ENCODE data around the gene SPECC1L. TPM values are rescaled to one million over a fixed set of nuclear protein-coding genes. Genes with fewer than 3 reads are reported as not detected.

Gene SPECC1L
- total and polyA plus RNA-seq, 2 experiments from 2014 or later: 21.1 to 34.0 TPM

DNA sequence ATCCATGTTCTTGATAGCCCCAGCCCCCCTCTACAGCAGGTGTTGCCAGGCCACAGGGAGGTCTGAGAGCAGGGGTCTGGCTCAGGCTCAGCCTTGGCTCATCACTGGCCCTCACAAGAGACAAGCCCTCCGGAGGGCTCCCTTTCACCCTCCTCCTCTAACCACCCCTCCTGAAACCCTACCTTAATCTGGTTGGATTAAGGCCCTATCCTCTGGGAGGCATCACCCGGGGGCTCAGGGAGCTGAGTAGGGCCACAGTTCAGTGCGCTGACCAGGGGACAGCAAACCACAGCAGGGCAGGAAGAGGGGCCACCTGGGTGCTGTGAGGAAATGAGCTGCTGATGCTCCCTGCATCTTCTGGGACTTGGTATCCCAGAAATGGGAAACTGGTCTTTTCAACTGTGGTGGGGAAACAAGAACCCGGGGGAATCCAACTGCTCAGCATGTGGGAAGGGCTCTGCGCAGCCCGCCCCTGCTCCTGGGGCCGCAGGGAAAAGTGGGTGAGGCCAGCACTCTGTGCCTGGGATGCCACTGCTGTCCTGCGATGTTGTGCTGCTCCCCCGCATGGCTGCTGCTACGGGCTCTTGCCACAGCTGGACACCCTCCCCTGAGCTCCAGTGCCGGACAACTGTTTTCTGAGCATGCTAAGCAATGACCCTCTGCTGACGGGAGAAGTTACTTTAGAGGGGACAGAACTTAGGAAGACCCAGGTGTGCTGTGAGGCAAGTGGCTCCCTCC is 174.3 kb downstream of the SPECC1L start:
- no peaks in the 10 kb centered on the region for H4K20me1 ChIP-seq (ENCODE audit: insufficient read depth)
- H3K36me3 ChIP-seq (ENCODE audit: low read depth): no peaks in the 10 kb centered on the region
- no peak for TF ChIP-seq EZH2 (IDR thresholded peaks at IDR 0.05; ENCODE audit: insufficient read depth, poor library complexity, severe bottlenecking)
- no peak for TF ChIP-seq EZH2phosphoT487 (IDR thresholded peaks at IDR 0.05; ENCODE audit: insufficient read depth, low read depth)
- no peak for DNase-seq
- H2AFZ ChIP-seq: no peak overlapping the region
- WGBS, 2 experiments (ENCODE audit: low coverage in 1 of 2, low lambda C conversion rate in 2 of 2, missing lambda C conversion rate in 2 of 2): 93 to 97% methylated on average over 12 of the region's 12 CpGs
- no peak overlapping the region for H3K4me3 ChIP-seq
- H3K9ac ChIP-seq: no peak overlapping the region
- no peaks in the 10 kb centered on the region for H3K9me2 ChIP-seq (ENCODE audit: insufficient read depth)
- H3K79me2 ChIP-seq (ENCODE audit: insufficient read depth): no peaks in the 10 kb centered on the region
- peaks cover 3% of the 10 kb centered on the region; the same call in 1 of the 2 replicates for H3K4me1 ChIP-seq (ENCODE audit: insufficient read depth)
- in situ Hi-C loops (cut with MboI): no loop called here
- no peaks in the 10 kb centered on the region for H3K9me3 ChIP-seq (ENCODE audit: low read depth)
- H3K27me3 ChIP-seq (replicated peaks; ENCODE audit: insufficient read depth): no peaks in the 10 kb centered on the region
- no peak overlapping the region for H3K4me2 ChIP-seq (ENCODE audit: unreplicated experiment)
- no peak overlapping the region for H3K27ac ChIP-seq
- H3F3A ChIP-seq (ENCODE audit: insufficient read depth): no peaks in the 10 kb centered on the region

DNA sequence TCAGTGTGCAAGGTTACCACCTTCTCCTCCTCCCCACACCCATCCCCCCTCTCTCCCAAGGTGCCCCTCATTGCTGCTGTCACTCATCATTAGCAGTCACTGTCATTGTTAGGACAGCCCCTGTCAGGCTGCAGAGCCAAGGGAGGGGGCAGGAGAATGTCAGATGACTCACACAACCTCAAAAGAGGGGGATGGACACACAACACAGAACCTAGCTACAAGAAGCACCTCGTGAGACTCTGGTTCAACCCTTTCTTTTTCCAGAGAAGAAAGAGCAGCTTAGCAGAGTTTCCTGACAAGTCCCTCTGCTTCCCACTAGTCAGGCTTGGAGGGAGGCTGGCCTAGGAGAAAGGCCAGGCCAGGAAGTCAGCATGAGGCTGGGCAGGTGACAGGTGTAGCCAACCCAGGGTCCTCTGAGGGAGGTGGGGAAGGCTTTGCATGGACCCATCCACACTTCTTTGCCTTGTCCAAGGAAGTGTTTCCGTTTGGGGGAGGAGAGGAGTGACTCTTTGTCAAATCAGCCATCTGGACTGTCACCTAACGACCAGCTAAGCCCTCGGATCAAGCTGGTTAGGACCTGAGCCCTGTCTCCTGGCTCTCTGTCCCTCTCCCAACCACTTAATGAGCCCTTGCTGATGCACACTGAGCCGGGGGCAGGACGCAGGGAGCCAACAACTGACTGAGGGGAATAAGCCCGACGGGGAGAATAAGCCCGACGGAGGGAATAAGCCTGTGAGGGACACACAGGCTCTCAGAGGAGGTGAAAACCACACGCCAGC is 175.0 kb downstream of the SPECC1L start:
- Histone ChIP-seq H3K9me3 (ENCODE audit: low read depth) (no peaks in the 10 kb centered on the region), H3K27me3 (replicated peaks; ENCODE audit: insufficient read depth) (no peaks in the 10 kb centered on the region), H3F3A (ENCODE audit: insufficient read depth) (no peaks in the 10 kb centered on the region), H3K9me2 (ENCODE audit: insufficient read depth) (no peaks in the 10 kb centered on the region), H3K9ac (no peak overlapping the region), H3K36me3 (ENCODE audit: low read depth) (no peaks in the 10 kb centered on the region), H3K27ac (no peak overlapping the region), H3K4me1 (ENCODE audit: insufficient read depth) (peaks cover 3% of the 10 kb centered on the region; the same call in 1 of the 2 replicates), H3K79me2 (ENCODE audit: insufficient read depth) (no peaks in the 10 kb centered on the region), H4K20me1 (ENCODE audit: insufficient read depth) (no peaks in the 10 kb centered on the region), H3K4me2 (ENCODE audit: unreplicated experiment) (no peak overlapping the region), H3K4me3 (no peak overlapping the region), H2AFZ (no peak overlapping the region)
- WGBS, 2 experiments (ENCODE audit: low coverage in 1 of 2, low lambda C conversion rate in 2 of 2, missing lambda C conversion rate in 2 of 2): 47 to 55% methylated on average over 11 of the region's 11 CpGs
- in situ Hi-C loops (cut with MboI): no loop called here
- TF ChIP-seq EZH2phosphoT487 (IDR thresholded peaks at IDR 0.05; ENCODE audit: insufficient read depth, low read depth): no peak
- TF ChIP-seq EZH2 (IDR thresholded peaks at IDR 0.05; ENCODE audit: insufficient read depth, poor library complexity, severe bottlenecking): no peak
- DNase-seq: no peak

DNA sequence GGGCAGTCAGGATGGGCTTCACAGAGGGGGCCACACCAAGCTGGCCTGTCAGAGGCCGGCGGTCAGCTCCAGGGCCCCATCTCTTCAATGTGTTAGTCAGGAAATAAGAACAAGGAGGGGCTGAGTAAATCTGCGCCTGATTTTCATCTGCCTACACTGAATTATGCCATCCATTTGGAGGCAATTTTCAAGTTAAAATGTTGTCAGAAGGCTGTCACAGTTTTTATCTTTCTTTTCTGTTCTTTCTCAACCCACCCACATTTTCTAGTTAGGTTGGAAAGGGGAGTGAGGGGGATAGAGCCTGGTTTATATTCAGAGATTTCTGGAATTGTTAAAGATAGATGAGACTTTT is 175.6 kb downstream of the SPECC1L start:
- no peaks in the 10 kb centered on the region for H3K79me2 ChIP-seq (ENCODE audit: insufficient read depth)
- no peaks in the 10 kb centered on the region for H3K36me3 ChIP-seq (ENCODE audit: low read depth)
- H4K20me1 ChIP-seq (ENCODE audit: insufficient read depth): no peaks in the 10 kb centered on the region
- peaks cover 3% of the 10 kb centered on the region; the same call in 1 of the 2 replicates for H3K4me1 ChIP-seq (ENCODE audit: insufficient read depth)
- WGBS, 2 experiments (ENCODE audit: low coverage in 1 of 2, low lambda C conversion rate in 2 of 2, missing lambda C conversion rate in 2 of 2): 35 to 43% methylated on average over 3 of the region's 3 CpGs
- no peak overlapping the region for H2AFZ ChIP-seq
- no peaks in the 10 kb centered on the region for H3K9me2 ChIP-seq (ENCODE audit: insufficient read depth)
- TF ChIP-seq EZH2 (IDR thresholded peaks at IDR 0.05; ENCODE audit: insufficient read depth, poor library complexity, severe bottlenecking) (no peak), EZH2phosphoT487 (IDR thresholded peaks at IDR 0.05; ENCODE audit: insufficient read depth, low read depth) (no peak)
- H3K4me3 ChIP-seq: no peak overlapping the region
- H3K9ac ChIP-seq: no peak overlapping the region
- H3K27me3 ChIP-seq (replicated peaks; ENCODE audit: insufficient read depth): no peaks in the 10 kb centered on the region
- in situ Hi-C loops (cut with MboI): no loop called here
- H3K27ac ChIP-seq: no peak overlapping the region
- no peak for DNase-seq
- H3K9me3 ChIP-seq (ENCODE audit: low read depth): no peaks in the 10 kb centered on the region
- H3F3A ChIP-seq (ENCODE audit: insufficient read depth): no peaks in the 10 kb centered on the region
- H3K4me2 ChIP-seq (ENCODE audit: unreplicated experiment): no peak overlapping the region

DNA sequence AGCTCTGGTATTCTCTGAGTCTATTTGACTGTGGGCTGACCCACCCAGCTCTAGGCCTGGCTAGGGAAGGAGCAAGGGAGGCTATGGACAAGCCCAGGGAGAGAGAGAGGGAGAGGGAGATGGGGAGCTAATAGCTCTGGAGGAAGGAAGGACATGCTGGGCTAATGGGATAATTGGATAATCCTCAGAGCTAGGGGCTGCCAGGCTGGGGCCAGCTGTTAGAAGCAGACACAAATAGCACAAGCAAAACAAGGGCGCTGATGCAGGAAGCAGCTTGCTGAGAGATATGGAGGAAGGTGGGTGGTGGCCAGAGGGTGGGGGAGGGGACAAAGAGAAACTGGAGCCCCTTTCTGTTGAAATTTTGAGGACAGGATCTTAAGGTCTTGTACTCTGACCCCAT is 180.0 kb downstream of the SPECC1L start:
- no peak overlapping the region for H2AFZ ChIP-seq
- H3K4me2 ChIP-seq (ENCODE audit: unreplicated experiment): no peak overlapping the region
- H3K4me3 ChIP-seq: no peak overlapping the region

More for the DNA sequence above, 180.0 kb downstream of the SPECC1L start:
- TF ChIP-seq EZH2phosphoT487 (IDR thresholded peaks at IDR 0.05; ENCODE audit: insufficient read depth, low read depth): no peak
- no peak for TF ChIP-seq EZH2 (IDR thresholded peaks at IDR 0.05; ENCODE audit: insufficient read depth, poor library complexity, severe bottlenecking)
- Histone ChIP-seq H3K79me2 (ENCODE audit: insufficient read depth) (no peaks in the 10 kb centered on the region), H3K9me2 (ENCODE audit: insufficient read depth) (no peaks in the 10 kb centered on the region), H3K27ac (no peak overlapping the region), H3K36me3 (ENCODE audit: low read depth) (no peaks in the 10 kb centered on the region), H3F3A (ENCODE audit: insufficient read depth) (no peaks in the 10 kb centered on the region), H3K27me3 (replicated peaks; ENCODE audit: insufficient read depth) (no peaks in the 10 kb centered on the region), H3K9me3 (ENCODE audit: low read depth) (no peaks in the 10 kb centered on the region), H4K20me1 (ENCODE audit: insufficient read depth) (no peaks in the 10 kb centered on the region), H3K9ac (no peak overlapping the region), H3K4me1 (ENCODE audit: insufficient read depth) (peaks cover 1% of the 10 kb centered on the region; the same call in 1 of the 2 replicates)
- in situ Hi-C loops (cut with MboI): no loop called here
- DNase-seq: no peak
- WGBS, 2 experiments (ENCODE audit: low coverage in 1 of 2, low lambda C conversion rate in 2 of 2, missing lambda C conversion rate in 2 of 2): 17 to 30% methylated on average over 1 of the region's 1 CpG

Measured in GM23248 (cell line).